Measurements from ENCODE around the gene TAPBPL.
"Not testable (repeated sequence)": the region's sequence is repeated elsewhere in the genome, so short reads cannot be mapped to it uniquely, and the experiment has no call there.

The TAPBPL gene, protein sequence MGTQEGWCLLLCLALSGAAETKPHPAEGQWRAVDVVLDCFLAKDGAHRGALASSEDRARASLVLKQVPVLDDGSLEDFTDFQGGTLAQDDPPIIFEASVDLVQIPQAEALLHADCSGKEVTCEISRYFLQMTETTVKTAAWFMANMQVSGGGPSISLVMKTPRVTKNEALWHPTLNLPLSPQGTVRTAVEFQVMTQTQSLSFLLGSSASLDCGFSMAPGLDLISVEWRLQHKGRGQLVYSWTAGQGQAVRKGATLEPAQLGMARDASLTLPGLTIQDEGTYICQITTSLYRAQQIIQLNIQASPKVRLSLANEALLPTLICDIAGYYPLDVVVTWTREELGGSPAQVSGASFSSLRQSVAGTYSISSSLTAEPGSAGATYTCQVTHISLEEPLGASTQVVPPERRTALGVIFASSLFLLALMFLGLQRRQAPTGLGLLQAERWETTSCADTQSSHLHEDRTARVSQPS

GRCh38 chr12:6451348-6452244 lies at the start of gene TAPBPL:
Gene TAPBPL (plus strand): TSS chr12:6452042. CDS start chr12:6452249, 207 bp downstream.
- intact Hi-C loops (cut with DNase I), result no loop called here
- peak; percentile 84 to 96 (median 90) for DNase-seq

GRCh38 chr12:6404390-6404789 lies 47.5 kb upstream of the TAPBPL start:
- intact Hi-C loops (cut with DNase I), result no loop called here
- no peak for DNase-seq

DNA sequence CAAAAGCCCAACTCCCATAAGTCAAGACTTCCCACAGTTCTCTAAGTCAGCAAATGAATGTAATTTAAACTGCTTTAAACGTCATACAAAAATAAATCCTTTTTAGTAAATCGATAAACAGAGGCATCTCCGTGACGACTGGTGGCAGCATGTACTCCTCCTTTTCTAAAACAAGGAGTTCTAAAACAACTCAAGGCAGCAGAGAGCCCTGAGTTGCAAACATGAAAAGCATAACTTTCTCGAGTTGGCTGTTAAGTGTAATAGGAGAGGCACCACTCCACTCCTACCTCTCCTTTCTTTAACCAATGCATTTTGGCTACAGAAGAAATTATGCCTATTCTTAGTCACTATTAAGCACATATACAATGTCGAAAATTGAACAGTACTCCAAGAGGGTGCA lies 45.9 kb upstream of the TAPBPL start:
- no peak for DNase-seq
- intact Hi-C loops (cut with DNase I), result no loop called here

DNA sequence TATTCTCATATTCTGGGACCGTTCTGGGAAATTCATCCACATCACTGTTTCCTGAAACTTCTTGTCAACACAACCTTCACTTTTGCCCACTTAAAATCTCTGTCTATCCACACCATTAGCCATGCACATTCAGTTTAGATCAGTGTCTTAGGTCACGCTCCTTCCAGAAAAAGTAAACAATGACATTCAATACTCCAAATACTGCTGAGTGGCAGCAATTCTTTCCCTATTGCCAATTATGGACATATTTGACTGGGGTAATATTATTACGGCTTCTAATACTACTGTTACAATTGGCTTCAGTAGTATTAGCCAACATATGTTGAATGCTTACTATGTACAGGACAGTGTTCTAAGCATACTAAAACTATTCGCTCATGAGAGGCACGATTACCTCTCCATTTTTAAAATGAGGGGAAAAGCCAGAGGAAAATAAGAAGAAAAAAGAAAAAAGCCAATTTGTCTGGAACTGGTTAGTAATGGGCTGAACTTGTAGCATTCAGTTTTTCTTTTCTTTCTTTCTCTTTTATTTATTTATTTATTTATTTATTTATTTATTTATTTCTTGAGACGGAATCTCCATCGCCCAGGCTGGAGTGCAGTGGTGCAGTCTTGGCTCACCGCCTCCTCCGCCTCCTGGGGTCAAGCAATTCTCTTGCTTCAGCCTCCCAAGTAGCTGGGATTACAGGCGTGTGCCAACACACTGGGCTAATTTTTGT lies 44.4 kb upstream of the TAPBPL start:
- DNase-seq, result no peak
- intact Hi-C loops (cut with DNase I), result no loop called here

DNA sequence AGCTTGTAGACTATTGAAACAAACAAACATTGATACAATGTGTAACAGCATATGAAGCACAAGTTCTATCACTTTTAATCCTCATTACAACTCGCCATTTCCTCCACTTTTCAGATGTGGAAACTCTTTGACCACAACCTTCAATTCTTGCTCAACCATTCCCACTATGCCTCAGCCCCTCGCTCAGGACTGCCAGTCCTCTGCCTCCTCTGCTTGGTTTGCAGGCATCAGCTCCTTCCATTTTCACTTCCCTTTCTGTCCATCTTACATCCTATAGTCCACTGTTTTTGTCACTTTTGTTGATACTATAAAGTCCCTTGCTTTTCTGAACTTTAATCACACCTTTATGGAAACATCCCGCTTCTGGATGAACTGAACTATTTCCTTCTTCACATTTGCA lies 35.2 kb upstream of the TAPBPL start:
- DNase-seq, result peak in 7 of 42 donors; percentile 16 to 54 (median 29)
- intact Hi-C loops (cut with DNase I), result no loop called here

DNA sequence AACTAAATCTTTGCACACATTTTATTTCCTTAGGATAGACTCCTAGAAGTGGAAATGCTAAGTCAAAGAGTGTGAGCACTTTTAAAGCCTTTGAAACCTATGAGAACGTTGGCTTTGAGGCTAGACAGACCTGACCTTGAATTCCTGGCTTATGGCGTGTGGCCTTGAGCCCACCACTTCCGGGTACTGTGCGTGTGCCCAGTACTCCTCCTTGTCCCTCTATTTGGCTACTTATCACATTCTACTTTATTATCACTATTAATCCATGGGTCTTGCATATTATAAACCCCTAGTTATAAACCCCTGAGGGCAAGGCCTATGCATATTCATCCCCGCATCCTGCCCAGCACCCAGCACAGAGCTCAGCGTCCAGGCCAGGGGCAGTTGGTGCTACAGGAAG lies 33.0 kb upstream of the TAPBPL start:
- no peak for DNase-seq
- intact Hi-C loops (cut with DNase I), result no loop called here

DNA sequence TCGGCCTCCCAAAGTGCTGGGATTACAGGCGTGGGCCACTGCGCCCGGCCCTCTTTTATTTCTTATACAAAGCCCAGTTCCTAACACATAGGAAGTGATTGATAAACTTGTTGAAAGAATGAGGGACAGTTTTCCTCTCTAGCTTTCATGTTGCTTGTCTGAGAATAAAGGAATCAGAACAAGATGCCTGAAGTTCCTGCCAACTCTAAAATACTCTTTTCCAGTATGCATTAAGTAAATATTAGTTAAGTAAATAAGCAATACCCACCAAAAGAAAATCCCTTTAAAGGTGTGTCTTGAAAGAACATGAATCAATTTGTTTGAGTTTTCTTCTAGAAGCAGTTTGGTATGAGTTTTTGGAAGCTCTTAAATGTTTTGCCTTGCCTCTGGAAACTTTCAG lies 31.5 kb upstream of the TAPBPL start:
- intact Hi-C loops (cut with DNase I), result loop anchor here (5.0 kb wide), 2 partner anchors 47 to 117 kb away; no protein-coding TSS in a partner anchor
- no peak for DNase-seq

- intact Hi-C loops (cut with DNase I), result loop anchor here (5.0 kb wide), 2 partner anchors 44 to 114 kb away; no protein-coding TSS in a partner anchor
- peak; percentile 56 to 92 (median 83) for DNase-seq
Measured at GRCh38 chr12:6423267-6424007, 28.4 kb upstream of the TAPBPL start.

DNA sequence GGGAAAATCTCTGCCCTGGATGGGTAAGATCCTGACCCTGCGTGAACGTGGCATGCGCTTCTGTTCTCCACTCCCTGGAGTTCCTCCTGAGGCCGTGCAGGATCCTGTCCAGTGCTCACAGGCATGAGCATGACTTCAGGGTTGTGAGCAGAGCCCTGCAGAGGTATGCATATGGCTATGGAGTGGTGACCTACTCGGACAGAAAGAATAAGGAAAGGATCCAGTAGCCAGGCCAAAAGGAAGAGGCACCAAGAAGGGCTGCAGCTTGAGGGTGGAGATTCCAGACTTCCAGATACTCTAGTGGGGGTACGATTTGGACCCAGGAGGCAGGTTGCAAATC lies 27.9 kb upstream of the TAPBPL start:
- no peak for DNase-seq
- intact Hi-C loops (cut with DNase I), result loop anchor here (5.0 kb wide), 2 partner anchors 43 to 113 kb away; no protein-coding TSS in a partner anchor

DNA sequence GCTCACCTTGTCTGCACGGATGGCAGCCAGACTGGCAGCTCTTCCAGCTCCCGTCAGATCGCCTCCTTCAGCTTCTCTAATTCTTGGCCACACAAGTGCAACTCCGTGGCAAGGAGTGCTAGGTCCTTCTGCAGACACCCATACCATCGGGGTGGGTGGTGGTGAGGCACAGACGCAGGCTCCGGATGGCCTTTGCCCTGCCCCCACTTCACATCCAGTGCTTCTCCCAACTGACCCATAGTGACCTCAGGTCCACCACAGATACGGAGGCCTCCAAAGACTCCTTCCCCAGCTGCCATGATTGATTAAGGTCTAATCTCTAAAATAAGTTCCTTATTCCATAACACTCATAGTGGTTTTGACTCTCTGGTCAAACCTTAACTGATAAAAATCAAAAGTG lies 27.0 kb upstream of the TAPBPL start:
- intact Hi-C loops (cut with DNase I), result loop anchor here (5.0 kb wide), 2 partner anchors 42 to 112 kb away; no protein-coding TSS in a partner anchor
- peak in 2 of 42 donors; percentile 11 to 23 for DNase-seq

DNA sequence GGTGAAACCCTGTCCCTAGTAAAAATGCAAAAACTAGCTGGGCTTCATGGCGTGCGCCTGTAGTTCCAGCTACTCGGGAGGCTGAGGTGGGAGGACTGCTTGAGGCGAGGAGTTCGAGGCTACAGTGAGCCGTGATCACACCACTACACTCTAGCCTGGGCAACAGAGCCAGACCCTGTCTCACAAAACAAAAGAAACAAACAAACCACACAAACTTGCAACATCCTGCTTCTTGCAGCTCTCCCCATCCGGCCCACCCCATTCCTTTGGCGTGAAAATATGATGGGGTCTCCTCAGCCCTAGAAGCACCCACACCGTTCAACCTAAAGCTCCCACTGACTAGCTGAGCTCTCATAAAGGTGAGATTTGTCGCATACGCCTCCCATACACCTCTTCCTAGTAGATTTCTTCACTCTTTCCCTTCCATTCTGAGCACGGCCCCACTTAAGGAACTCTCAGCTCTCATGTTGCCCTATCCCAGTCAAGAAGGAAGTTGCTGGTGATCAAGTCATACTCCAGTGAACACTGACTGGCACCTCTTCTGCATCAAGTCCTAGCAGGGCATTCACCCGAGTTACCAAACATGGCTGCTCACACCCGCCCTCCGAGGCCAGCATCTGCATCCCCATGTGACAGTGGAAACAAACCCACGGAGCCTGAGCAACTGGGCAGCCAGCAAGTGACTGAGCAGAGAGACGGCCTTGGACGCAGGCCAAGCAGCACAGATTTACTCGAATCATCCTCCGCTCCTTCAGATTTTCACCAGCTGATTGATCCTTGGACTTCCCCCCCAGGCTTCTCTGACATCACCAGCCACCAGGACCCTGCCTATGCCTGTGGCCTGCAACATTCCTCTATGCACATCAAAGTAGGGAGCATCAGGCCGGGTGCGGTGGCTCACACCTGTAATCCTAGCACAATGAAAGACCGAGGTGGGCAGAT lies 26.0 kb upstream of the TAPBPL start:
- intact Hi-C loops (cut with DNase I), result no loop called here
- DNase-seq, result peak in 26 of 42 donors; percentile 14 to 70 (median 40)

DNA sequence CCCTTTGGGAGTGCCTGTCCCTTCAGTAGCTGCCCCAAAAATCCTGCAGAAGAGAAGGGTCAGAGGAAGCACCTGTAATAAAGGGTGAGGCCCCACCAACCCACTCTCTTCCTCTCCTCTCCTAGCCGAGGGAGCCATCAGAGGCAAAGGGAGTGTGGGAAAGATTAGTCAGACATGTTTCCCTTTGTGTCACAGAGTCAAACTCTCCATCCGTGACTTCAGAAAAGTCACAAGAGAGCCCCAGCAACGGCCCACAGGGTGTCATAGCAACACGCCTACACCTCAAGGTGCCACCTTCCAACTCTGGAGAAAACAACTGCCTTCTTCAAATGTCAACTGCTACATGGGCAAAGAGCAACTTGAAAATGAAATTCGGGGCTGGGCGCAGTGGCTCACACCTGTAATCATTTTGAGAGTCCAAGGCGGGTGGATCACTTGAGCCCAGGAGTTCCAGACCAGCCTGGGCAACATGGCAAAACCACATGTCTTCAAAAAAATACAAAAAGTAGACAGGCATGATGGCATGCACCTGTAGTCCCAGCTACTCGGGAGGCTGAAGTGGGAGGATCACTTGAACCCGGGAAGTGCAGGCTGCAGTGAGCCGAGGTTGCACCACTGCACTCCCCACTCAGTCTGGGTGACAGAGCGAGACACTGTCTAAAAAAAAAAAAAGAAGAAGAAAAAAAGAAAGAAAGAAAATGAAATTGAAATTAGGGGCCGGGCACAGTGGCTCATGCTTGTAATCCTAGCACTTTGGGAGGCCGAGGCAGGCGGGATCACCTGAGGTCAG lies 24.8 kb upstream of the TAPBPL start:
- peak; percentile 35 to 89 (median 66) for DNase-seq
- intact Hi-C loops (cut with DNase I), result no loop called here

GRCh38 chr12:6427796-6428195 lies 24.0 kb upstream of the TAPBPL start:
- intact Hi-C loops (cut with DNase I), result not testable (repeated sequence)
- DNase-seq, result peak in 1 of 42 donors; percentile 29

GRCh38 chr12:6428326-6428725 lies 23.5 kb upstream of the TAPBPL start:
- intact Hi-C loops (cut with DNase I), result no loop called here
- DNase-seq, result no peak

DNA sequence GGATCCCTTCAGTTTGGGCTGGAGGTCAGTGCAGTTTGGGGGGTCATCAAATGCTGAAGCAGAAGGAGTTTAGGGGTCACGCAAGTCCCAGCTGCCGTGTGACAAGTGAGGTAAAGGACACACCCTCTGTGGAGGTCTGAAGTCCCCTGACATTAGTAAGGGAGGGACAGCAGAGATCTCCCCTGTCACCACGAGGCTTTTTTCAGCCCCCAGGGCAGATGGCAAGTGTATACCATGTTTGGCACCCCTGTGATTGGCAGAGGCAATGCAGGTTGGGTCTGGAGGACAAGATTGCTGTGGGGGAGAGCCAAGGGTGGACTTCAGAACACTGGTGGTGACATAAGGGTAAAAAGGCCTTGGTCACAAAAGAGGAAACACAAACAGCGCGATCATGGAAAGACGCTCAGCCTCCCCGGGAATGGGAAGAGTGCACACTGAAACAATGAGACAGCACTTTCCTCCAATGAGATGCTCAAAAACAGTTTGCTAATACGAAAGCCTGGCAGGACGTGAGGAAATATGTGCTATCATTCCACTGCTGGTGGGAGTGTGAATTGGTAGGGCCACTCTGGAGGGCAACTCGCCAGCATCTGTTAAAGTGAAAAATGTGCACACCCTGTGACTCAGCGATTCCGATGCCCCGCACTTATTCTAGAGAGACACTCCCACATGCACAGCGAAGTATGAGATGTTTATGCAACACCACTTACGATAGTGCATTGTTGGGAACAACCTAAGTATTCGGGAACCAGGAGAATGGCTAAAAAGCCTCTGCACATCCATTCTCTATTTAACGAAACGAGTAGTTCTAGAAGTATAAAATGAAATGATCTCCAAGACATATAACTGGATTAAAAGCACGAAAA lies 21.5 kb upstream of the TAPBPL start:
- DNase-seq, result peak in 36 of 42 donors; percentile 12 to 79 (median 52)
- intact Hi-C loops (cut with DNase I), result no loop called here

GRCh38 chr12:6432991-6433390 lies 18.9 kb upstream of the TAPBPL start:
- intact Hi-C loops (cut with DNase I), result no loop called here
- DNase-seq, result peak in 11 of 42 donors; percentile 3 to 58 (median 38)
